ACHN (cell line): ENCODE results near the gene CRB2.

Experiments used
- DNase-seq: peaks from one replicate; pipeline ENCODE4 v3.0.0-alpha.2; 2015
- in situ Hi-C: cut with HindIII; loops from 2 replicates; pipeline ENCODE4 v1.10.0; 2017; ENCODE audit warnings: low sequenced_read_pairs, low pct_ligation_motif_present, low pct_unique_long_range_greater_than_20kb

CRB2 gene

DNA sequence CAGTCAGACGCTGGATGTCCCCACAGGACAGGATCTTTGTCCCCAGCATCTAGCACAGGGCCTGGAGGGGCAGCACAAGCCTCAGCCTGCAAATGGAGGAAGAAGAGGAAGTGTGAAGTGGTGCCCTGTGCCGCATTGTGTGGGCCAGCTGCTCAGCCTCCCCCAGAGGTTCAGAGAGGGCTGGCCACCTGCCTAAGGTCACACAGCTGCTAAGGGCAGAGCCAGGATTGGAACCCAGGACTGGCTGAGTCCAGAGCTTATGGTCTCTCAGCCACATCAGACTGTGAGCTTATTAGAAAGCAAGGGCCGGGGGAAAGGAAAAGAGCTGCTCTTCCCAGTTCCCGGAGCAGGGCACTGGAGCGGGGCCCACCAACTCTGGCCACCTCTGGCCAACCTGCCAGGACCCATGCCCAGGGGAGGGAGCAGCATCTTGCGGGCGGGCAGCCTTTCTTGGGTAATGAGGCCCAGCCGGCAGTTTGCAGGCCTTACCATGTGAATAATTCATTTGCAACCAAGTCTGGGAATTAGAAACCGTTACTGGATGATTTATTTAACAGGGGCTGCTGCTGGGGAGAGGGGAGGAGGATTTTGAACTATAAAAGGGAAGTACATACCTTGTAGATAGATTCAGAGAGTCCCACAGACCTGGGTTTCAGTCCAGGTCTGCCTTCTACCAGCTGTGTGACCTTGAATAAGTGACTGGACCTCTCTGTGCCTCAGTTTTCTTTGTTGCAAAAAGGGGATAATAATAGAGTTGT, 11.6 kb upstream of the CRB2 start:
- in situ Hi-C loops: no loop called here
- no peak for DNase-seq

DNA sequence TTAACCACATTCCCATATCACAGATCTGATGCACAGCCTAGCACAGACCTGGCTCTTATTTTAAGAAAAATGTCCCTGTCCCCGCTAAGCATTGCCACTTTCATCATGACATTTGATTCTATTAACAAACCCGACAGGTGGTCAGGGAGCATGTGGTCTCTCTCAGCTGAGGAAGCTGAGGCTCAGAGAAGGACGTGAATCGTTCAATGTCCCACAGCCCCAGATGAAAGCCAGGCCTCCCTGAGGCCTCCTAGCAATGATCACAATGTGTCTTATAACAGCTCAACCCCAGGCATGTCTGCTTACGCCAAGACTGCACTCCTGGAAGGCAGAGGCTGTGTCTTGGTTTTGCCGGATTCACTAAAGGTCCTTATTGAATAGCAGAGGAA, 10.4 kb upstream of the CRB2 start:
- in situ Hi-C loops: no loop called here

DNA sequence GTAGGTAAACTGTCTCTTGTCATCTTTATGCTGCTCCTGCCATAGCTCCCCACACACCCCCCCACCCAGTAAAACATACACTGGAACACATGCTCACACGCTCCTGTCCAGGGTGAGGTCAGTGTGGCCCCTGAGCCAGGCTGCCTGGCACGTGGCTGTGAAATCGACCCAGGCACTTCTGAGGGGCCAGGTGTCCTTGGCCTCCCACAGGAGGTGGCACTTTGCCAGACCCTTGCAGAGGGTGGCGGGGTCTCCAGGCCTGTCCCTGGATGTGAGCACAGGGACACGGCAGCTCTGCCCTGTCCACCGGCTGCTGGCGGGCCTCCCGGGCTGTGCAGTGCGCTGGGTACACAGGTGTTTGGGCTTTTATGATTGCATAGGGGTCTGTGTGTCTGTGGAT, 10.0 kb upstream of the CRB2 start:
- DNase-seq: no peak
- in situ Hi-C loops: no loop called here

More for the DNA sequence above, 10.4 kb upstream of the CRB2 start:
- no peak for DNase-seq

DNA sequence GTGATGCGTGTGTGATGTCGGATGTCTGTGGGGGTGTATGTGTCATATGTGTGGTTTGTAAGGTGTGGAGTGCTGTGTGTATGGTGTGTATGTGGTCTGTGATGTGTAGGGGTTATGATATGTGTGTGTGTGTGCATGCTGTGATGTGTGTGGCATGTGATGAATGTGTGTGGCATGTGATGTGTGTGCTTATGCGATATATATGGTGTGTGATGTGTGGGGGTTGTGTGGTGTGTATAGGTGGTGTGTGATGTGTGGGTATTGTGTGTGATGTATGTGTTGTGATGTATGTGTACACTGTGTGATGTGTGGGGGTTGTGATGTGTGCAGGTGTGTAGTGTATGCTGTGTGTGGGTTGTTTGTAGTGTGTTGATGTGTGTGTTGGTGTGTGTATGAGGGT, 9.2 kb upstream of the CRB2 start:
- in situ Hi-C loops: no loop called here
- DNase-seq: no peak

DNA sequence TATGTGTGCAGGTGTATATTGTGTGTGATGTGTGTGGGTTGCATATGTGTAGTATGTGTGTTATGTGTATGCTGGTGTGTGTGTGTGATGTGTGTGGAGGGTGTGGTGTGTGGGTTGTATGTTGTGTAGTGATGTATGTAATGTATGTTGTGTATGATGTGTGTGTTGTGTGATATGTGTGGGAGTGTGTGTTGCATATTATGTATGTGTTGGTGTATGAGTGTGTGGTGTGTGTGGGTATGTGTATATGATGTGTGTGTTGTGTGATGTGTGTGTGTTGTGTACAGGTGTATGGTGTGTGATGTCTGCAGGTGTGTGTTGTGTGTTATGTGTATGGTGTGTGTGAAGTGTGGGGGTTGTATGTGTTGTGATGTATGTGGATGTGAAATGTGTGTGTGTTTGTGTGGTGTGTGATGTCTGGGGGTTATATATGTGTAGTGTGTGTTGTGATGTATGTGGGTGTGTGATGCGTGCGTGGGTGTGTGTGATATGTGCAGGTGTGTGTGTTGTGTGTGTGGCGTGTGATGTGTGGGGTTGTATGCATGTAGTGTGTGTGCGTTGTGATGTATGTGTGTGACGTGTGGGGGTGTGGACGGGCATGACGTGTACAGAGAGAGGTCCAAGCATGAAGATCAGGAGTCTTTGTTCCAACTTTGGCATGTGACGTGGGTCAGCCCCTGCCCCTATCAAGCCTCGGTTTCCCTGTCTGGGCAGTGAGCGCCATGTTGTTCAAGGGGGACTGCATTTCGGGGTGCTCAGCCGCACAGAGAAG, 8.5 kb upstream of the CRB2 start:
- no peak for DNase-seq
- in situ Hi-C loops: no loop called here

DNA sequence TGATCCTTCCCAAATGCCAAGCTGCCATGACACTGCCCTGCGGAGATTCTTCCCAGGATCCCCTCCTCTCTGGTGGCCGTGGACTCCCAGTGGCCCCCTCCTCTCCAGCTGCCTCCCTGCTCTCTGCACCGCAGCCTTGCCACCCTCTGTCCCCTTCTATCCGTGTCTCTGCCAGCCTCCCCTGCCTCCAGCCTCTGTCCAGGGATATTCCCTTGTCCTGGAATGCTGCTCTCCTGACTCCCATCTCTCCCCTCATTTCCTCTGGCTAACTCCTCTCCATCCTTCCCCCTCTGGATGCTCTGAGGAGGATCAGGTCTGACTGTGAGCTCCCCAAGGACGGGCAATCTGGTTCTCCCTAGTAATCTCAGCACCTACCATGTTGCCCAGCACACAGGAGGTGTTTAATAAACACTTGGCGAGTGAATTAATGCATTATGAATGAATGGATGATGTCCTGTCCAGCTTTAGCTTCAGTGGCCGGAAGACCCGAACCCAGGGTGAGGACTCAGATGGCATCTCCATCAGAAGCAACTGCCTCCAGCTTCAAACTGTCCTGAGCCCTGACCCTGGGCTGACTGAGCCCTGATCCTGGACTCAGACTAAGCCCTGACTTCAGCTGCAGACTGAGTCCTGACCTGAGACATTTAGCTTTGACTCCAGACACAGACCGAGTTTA, 7.5 kb upstream of the CRB2 start:
- no peak for DNase-seq
- in situ Hi-C loops: no loop called here

DNA sequence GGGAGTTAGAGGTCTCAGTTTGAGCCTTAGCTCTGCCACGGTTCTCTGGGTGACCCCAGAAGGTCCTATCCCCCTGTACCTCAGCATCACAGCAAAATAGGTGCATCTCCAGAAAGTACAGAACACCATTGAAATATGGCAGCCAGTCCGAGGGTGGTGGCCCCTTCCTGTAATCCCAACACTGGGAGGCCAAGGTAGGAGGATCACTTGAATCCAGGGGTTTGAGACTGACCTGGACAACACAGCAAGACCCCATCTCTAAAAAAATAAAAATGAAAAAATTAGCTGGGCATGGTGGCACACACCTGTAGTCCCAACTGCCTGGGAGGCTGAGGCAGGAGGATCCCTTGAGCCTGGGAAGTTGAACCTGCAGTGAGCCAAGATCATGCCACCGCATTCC, 7.0 kb upstream of the CRB2 start:
- DNase-seq: no peak
- in situ Hi-C loops: no loop called here

DNA sequence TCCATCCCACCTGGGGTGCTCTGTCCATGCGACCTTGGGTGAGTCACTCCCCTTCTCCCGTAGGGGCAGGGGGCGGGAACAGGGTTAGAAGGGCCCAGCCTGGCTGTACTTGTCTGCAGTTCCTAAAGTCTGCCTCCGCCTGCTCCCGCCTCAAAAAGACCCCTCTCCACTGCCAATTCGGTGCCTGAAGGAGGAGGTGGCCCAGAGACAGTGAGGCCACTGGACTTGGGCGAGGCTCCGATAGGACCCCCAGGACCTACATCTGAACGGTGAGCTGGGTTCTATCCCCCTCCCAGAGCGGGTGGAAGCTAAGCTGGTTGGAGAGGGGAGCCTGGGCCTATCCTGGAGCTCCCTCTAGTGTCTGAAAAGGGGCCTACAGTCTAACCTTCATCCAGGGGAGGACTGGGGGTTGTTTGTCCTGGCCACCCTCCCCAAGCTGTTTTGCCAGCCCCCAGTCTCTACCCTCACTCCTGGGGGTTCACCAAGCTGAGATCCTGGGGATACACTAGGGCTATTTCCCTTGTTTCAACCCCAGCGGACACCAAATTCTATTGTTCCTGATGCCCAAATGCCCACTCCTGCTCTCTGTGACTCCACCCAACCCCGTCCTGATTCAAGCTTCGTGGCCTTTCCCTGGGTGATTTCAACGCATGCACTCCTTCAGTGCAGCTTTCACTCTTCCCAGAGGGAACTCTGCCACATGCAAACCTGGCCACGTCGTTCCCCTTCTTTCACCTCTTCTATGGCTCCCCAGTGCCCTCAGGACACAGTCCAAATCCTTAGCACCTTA, 6.1 kb upstream of the CRB2 start:
- in situ Hi-C loops: no loop called here
- DNase-seq: peak; percentile 55

DNA sequence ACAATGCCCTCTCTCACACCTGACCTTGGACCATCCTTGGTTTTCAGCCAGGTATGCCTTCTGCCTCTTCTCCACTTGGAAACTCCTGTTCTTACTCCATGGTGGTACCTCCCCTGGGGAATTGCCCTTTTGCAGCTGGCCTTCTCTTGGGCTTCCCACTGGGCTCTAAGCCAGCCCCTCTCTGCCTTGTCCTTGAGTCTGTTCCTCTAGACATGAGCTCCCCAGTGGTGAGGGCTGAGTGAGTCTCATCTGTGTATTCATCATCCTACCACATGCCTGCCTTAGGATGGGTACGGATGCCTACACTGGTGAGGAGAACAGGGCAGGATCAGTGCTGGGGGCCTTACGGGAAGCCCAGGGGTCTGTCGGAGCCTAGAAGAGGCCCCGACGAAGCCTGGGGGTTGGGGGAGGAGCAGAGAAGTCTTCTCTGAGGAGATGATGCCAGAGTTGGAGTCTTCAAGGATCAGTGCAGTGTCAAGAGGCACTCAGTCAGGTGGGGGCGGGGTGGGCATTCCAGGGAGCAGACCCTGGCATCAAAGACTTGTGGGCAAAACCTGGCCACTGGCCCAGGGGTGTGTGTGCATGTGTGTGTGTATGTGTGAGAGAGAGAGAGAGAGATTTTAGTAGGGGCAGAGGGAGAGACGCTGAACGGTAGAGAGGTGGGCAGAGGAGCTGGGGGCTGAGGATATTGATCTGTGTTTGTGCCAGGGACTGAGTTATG, 5.2 kb upstream of the CRB2 start:
- in situ Hi-C loops: no loop called here
- DNase-seq: peak; percentile 48

DNA sequence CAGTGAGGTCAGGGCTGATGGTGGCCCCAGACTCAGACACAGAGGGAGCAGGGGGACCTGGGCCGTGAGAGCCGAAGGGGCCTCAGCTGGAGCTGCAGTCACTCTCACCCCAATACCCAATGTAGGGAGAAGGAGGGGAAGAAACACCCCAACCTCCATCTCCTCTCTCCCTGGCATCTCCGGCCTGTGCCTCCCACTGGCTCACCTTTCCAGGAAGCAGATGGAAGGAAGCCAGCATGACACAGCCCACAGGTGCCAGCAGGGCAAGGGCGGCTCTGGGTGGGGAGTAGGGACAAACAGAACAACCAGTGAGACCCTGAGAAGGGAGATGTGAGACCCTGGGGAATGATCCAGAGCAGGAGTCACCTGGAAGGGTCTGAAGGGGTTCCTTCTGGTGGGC, 3.0 kb upstream of the CRB2 start:
- in situ Hi-C loops: no loop called here
- DNase-seq: no peak

DNA sequence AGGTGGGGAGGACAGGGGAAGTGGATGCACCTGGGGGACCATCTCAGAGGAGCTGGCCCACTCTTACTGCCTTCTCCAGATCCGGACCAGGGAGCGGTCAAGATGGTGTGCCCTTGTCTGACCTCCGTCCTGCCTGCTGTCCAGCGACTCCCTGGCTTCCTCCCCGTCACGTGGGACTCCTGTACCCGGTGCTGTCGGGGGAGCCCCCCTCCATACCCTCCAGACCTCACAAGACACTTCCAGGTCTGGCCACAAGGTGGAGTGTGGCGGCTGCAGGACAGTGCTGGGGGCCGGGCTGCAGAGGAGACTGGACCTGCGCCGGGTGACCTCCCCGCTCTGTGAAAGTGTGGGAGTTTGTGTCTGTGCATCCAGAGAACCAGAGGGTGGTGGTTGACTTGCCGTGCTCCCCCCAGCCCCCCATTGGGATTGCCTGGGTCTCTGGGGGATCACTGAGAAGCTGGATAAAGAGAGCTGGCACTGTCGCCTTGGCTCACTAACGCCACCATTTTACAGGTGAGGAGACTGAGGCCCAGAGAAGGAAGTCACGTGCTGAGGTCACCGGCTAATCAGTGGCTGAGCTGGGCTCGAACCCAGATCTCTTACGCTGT, 1.9 kb upstream of the CRB2 start:
- peak; percentile 53 for DNase-seq
- in situ Hi-C loops: no loop called here

DNA sequence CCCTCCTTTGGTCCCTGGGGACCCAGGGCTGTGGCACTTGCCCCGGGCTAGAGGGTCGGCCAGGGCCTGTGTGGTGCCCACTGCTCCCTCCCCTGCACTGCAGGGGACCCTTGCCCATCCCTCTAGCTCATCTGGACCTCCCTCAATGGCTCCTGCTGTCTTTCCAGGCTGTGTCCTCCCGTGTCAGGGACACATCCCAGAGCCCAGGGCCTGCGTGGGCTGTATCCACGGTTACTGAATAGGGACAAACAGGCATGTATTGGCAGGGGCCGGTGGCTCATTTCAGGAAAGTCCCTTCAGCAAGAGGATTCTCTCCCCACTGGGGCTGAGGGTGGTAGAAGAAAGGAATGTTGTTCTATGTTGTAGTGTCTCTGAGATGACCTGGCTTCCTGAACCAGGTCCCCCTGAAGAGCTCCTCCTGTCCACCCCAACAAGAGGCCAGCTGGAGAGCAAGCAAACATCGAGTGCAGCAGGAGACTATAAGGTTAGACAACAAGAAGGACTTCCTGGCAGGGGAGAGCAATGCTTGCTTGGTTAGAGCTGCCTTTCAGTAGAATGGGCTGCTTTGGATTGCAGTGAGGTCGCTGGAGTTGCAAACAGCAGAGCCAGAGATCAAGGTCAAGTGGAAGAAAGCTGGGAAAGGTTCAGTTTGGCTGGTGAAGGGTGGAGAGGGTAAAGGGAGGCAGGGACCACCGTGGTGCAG, 1.0 kb upstream of the CRB2 start:
- no peak for DNase-seq
- in situ Hi-C loops: no loop called here

DNA sequence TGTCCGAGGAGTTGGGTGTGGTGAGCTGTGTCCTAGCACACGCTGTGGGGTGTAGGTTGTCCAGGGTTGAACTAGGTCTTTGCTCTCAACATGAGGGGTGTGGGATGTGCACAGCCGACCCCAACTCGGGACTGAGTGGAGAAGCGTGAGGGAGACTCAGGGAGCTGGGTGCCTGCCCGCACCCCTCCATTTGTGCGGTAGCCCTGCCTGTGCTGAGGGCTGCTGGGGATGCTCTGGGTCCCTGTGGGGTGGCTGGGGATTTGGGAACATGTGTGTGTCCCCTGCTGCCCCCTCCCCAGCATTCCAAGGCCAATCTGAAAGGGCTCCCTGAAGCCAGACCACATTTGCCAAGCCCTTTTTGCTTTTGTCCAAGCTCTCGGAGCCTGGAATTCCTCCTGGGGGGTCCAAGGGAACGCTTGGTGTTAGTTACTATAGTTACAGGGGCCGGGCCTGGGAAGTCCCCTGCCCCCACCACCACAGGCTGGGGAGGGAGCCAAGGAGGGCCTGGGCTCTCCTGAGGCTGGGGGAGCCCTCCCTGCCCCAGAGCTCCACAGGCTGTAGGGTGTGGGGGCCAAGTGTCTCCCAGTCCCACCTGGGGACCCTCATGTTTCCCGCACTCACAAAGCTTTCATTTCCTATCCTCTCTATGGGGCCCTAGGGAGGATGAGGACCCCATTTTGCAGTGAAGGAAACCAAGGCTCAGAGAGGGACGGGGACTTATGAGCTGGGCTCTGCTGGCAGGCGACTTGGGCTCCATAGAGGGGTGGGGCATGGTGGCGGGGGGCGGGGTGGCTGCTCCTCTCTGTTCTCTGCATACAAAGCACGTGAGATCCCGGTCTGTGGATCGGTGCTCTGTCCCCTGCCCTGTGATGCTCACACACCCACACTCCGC, 1.1 kb downstream of the CRB2 start:
- DNase-seq: no peak
- in situ Hi-C loops: no loop called here

DNA sequence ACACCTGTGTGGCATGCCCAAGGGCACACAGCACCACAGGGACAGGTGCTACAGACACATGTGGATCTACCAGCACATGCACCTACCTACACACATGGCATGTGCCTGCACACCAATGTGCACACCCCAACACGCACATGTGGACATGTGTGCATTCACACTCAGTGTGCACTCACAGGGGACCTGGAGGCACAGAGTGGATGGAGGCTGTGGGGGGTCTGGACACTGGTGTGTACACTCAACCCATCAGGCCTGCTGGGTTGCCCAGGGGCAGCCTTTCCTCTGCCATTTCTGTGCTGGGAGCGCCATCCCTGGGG, 1.7 kb downstream of the CRB2 start:
- no peak for DNase-seq
- in situ Hi-C loops: no loop called here

DNA sequence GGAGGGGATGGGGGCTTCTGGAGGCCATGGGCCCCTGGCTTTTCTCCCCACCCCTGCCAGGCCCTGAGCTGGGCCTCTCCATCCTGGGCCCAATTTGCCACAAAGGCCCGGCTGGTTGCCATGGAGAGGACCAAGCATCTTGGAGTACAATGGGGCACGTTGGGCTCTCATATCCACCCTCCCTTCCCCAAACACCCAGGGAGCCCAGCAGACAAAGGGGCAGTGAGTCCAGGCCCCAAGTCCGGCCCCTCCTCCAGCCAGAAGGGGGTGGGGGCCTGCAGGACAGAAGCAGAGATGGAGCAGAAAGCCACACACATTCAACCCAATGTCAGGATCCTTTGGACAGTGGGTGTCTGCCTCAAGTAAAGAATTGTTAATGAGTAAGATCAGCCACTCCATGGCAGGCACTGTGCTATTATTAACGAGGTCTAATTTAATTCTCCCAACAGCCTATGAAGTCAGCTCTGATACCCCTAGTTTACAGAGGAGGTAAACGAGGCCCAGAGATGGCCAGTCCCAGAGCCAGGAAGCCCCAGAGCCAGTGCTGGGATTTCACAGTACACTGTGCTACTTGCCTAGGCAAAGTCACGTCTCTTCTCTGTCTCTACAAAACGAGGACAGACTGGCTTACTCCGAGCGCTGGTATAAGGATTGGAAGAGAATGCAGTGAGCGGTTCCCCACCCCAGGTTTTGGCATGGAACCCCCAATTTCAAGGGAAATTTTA, 2.3 kb downstream of the CRB2 start:
- in situ Hi-C loops: no loop called here
- no peak for DNase-seq

DNA sequence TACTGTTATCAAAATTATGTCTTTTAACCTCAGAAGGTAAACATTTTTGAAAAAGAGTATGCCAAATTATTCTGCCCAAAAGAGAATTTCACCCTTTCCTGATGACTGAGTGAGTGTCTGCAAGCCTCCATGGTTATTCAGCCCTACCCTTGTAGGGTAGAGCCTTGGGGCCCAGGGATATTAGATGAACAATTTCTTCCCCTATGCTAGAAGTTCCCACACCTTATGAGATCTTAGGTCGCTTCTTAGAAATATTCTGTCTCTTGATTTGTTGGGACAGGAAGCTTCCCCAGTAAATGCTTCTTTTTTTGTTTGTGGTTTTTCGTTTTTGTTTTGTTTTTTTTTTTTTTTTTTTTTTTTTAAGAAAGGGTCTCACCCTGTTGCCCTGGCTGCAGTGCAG, 3.1 kb downstream of the CRB2 start:
- in situ Hi-C loops: no loop called here
- DNase-seq: no peak
